GM18505 (cell line): ENCODE data around the gene UQCR11.

Experiments used
- ATAC-seq: cut with Tn5 transposase; IDR thresholded peaks from one replicate; pipeline ENCODE4 v1.9.1; 2021; ENCODE audit not compliant: unreplicated experiment
- POLR2A ChIP-seq: IDR thresholded peaks from 4 replicates; pipeline ENCODE4 v1.6.1; 2011; ENCODE audit warnings: borderline replicate concordance; ENCODE audit not compliant: insufficient read depth, insufficient read length; ENCODE audit errors: extremely low read depth

The UQCR11 gene

GRCh38 chr19:1555487-1556389, 49.5 kb downstream of the UQCR11 start:
- no peak for TF ChIP-seq POLR2A
- ATAC-seq, result no peak

GRCh38 chr19:1554968-1555367, 50.3 kb downstream of the UQCR11 start:
- no peak for TF ChIP-seq POLR2A
- no peak for ATAC-seq

GRCh38 chr19:1553415-1553814, 51.8 kb downstream of the UQCR11 start:
- ATAC-seq, result no peak
- no peak for TF ChIP-seq POLR2A

- no peak for TF ChIP-seq POLR2A
- ATAC-seq, result no peak
Observed at GRCh38 chr19:1551068-1552040, 53.9 kb downstream of the UQCR11 start.

- TF ChIP-seq POLR2A, result no peak
- no peak for ATAC-seq
Observed at GRCh38 chr19:1549332-1549945, 55.8 kb downstream of the UQCR11 start.
